HepG2 (cell line): ENCODE measurements around the gene ARHGEF40. TPM values are rescaled to one million over a fixed set of nuclear protein-coding genes. Genes with fewer than 3 reads are reported as not detected.

Experiments
- ATAD3A ChIP-seq: sonication (generic); formaldehyde crosslinking; IDR thresholded peaks from 2 replicates; pipeline ENCODE4 v1.4.0; 2020; ENCODE audit warnings: missing genetic modification reagents
- FLYWCH1 ChIP-seq: sonication (generic); formaldehyde crosslinking; IDR thresholded peaks from 2 replicates; pipeline ENCODE4 v1.8.1; 2023; ENCODE audit warnings: mild to moderate bottlenecking, missing genetic modification reagents
- ISL2 ChIP-seq: sonication (generic); formaldehyde crosslinking; IDR thresholded peaks from 2 replicates; pipeline ENCODE4 v1.5.0; 2020; ENCODE audit warnings: missing genetic modification reagents
- JARID2 ChIP-seq: sonication (generic); formaldehyde crosslinking; IDR thresholded peaks from 2 replicates; pipeline ENCODE4 v1.8.1; 2023; ENCODE audit warnings: missing genetic modification reagents, inconsistent platforms; ENCODE audit not compliant: insufficient replicate concordance
- NCOA1 ChIP-seq: sonication (generic); formaldehyde crosslinking; IDR thresholded peaks from 2 replicates; pipeline ENCODE4 v1.9.0; 2021; ENCODE audit warnings: missing genetic modification reagents
- PAF1 ChIP-seq: IDR thresholded peaks from 2 replicates; pipeline ENCODE4 v1.6.1; 2016; ENCODE audit warnings: missing genetic modification reagents, missing compliant biosample characterization
- RBM22 ChIP-seq: fragments of 200-400 bp; formaldehyde crosslinking; optimal IDR thresholded peaks from 2 replicates; pipeline ENCODE3; 2017; ENCODE audit warnings: mild to moderate bottlenecking, low read length, moderate library complexity
- SIX1 ChIP-seq: sonication (generic); formaldehyde crosslinking; IDR thresholded peaks from 2 replicates; pipeline ENCODE4 v1.4.0; 2020; ENCODE audit warnings: missing genetic modification reagents, borderline replicate concordance
- SMARCC2 ChIP-seq: fragments of 450-650 bp; IDR thresholded peaks from 2 replicates; pipeline ENCODE4 v1.6.1; 2017; ENCODE audit warnings: antibody characterized with exemption, mild to moderate bottlenecking
- SP140L ChIP-seq: sonication (generic); formaldehyde crosslinking; IDR thresholded peaks from 2 replicates; pipeline ENCODE4 v1.4.0; 2020; ENCODE audit warnings: missing genetic modification reagents, borderline replicate concordance
- STAG1 ChIP-seq: sonication (generic); formaldehyde crosslinking; IDR thresholded peaks from 2 replicates; pipeline ENCODE4 v1.4.0; 2020; ENCODE audit warnings: missing genetic modification reagents
- TARDBP ChIP-seq: sonication (generic); formaldehyde crosslinking; IDR thresholded peaks from 2 replicates; pipeline ENCODE4 v1.8.0; 2022; ENCODE audit warnings: mild to moderate bottlenecking, missing genetic modification reagents
- TGIF2 ChIP-seq: IDR thresholded peaks from 2 replicates; pipeline ENCODE4 v1.6.1; 2016; ENCODE audit warnings: control low read depth, missing compliant biosample characterization
- TOE1 ChIP-seq: sonication (generic); formaldehyde crosslinking; IDR thresholded peaks from 2 replicates; pipeline ENCODE4 v1.4.0; 2020; ENCODE audit warnings: mild to moderate bottlenecking, missing genetic modification reagents
- ZC3H13 ChIP-seq: sonication (generic); formaldehyde crosslinking; IDR thresholded peaks from 2 replicates; pipeline ENCODE4 v1.8.1; 2023; ENCODE audit warnings: mild to moderate bottlenecking, missing genetic modification reagents, moderate library complexity
- ZFP1 ChIP-seq: IDR thresholded peaks from 2 replicates; pipeline ENCODE4 v1.6.1; 2016
- ZFP62 ChIP-seq: sonication (generic); formaldehyde crosslinking; IDR thresholded peaks from 2 replicates; pipeline ENCODE4 v1.4.0; 2020; ENCODE audit warnings: missing genetic modification reagents
- ZNF224 ChIP-seq: sonication (generic); formaldehyde crosslinking; IDR thresholded peaks from 2 replicates; pipeline ENCODE4 v1.5.0; 2020; ENCODE audit warnings: mild to moderate bottlenecking, missing genetic modification reagents
- ZNF468 ChIP-seq: sonication (generic); formaldehyde crosslinking; IDR thresholded peaks from 2 replicates; pipeline ENCODE4 v1.8.0; 2022; ENCODE audit warnings: mild to moderate bottlenecking, moderate library complexity, missing genetic modification reagents
- ZNF510 ChIP-seq: sonication (generic); formaldehyde crosslinking; IDR thresholded peaks from 2 replicates; pipeline ENCODE4 v1.4.0; 2020; ENCODE audit warnings: low read depth, mild to moderate bottlenecking, missing genetic modification reagents
- ZNF709 ChIP-seq: sonication (generic); formaldehyde crosslinking; IDR thresholded peaks from 2 replicates; pipeline ENCODE4 v1.5.0; 2020; ENCODE audit warnings: mild to moderate bottlenecking, missing genetic modification reagents
- ZNF768 ChIP-seq: sonication (generic); formaldehyde crosslinking; IDR thresholded peaks from 2 replicates; pipeline ENCODE4 v1.4.0; 2020; ENCODE audit warnings: missing genetic modification reagents
- ZNF776 ChIP-seq: sonication (generic); formaldehyde crosslinking; IDR thresholded peaks from 2 replicates; pipeline ENCODE4 v1.4.0; 2020; ENCODE audit warnings: mild to moderate bottlenecking, missing genetic modification reagents
- ZZZ3 ChIP-seq: sonication (generic); formaldehyde crosslinking; IDR thresholded peaks from 2 replicates; pipeline ENCODE4 v1.4.0; 2020; ENCODE audit warnings: missing genetic modification reagents, mild to moderate bottlenecking, borderline replicate concordance
- polyA plus RNA-seq, 8 experiments: library from polyadenylated mRNA; depleted of rRNA in 3 of 8; stranded (reverse) in 7 of 8; unstranded in 1 of 8; fragments of >200 nt; fragmentation: Illumina TruSeq in 4 of 8; extraction: Trizol in 4 of 8; gene quantifications; 2 replicates each; pipeline versions ENCODE4 v1.2.1 to v1.2.3, GENCODE V29; 2011 to 2016; ENCODE audit warnings: low read depth in 4 of 8, missing spikeins in 1 of 8, mixed read lengths in 1 of 8; ENCODE audit not compliant: insufficient read depth in 1 of 8
- total RNA-seq, 5 experiments: library from RNA; depleted of rRNA; stranded (reverse); fragments of >200 nt; fragmentation: Illumina TruSeq; extraction: Trizol; gene quantifications; 2 replicates each; pipeline ENCODE4 v1.2.3, GENCODE V29; 2016; ENCODE audit warnings: low read depth in 1 of 5
- TF ChIP-seq, protein P1 (sequence below): sonication (generic); formaldehyde crosslinking; IDR thresholded peaks from 2 replicates; pipeline ENCODE4 v1.8.1; 2023; ENCODE audit warnings: missing genetic modification reagents, mild to moderate bottlenecking, borderline replicate concordance
- TF ChIP-seq, protein P2 (sequence below): sonication (generic); IDR thresholded peaks from 2 replicates; pipeline ENCODE4 v1.6.1; 2016; ENCODE audit warnings: low read depth, borderline replicate concordance
- TF ChIP-seq, protein P3 (sequence below): sonication (generic); formaldehyde crosslinking; IDR thresholded peaks from 2 replicates; pipeline ENCODE4 v1.8.1; 2023; ENCODE audit warnings: mild to moderate bottlenecking, moderate library complexity, missing genetic modification reagents
- TF ChIP-seq, protein P4 (sequence below): sonication (generic); formaldehyde crosslinking; IDR thresholded peaks from 2 replicates; pipeline ENCODE4 v1.5.1; 2020; ENCODE audit warnings: mild to moderate bottlenecking, missing genetic modification reagents, moderate library complexity
- TF ChIP-seq, protein P5 (sequence below): sonication (generic); formaldehyde crosslinking; IDR thresholded peaks from 2 replicates; pipeline ENCODE4 v1.8.0; 2023; ENCODE audit warnings: mild to moderate bottlenecking, missing genetic modification reagents

Gene ARHGEF40
- total and polyA plus RNA-seq, 2 of the 13 experiments (the other 11 are each of a cell fraction or from before 2014, with no cell fraction given): 28.1 to 78.1 TPM

DNA sequence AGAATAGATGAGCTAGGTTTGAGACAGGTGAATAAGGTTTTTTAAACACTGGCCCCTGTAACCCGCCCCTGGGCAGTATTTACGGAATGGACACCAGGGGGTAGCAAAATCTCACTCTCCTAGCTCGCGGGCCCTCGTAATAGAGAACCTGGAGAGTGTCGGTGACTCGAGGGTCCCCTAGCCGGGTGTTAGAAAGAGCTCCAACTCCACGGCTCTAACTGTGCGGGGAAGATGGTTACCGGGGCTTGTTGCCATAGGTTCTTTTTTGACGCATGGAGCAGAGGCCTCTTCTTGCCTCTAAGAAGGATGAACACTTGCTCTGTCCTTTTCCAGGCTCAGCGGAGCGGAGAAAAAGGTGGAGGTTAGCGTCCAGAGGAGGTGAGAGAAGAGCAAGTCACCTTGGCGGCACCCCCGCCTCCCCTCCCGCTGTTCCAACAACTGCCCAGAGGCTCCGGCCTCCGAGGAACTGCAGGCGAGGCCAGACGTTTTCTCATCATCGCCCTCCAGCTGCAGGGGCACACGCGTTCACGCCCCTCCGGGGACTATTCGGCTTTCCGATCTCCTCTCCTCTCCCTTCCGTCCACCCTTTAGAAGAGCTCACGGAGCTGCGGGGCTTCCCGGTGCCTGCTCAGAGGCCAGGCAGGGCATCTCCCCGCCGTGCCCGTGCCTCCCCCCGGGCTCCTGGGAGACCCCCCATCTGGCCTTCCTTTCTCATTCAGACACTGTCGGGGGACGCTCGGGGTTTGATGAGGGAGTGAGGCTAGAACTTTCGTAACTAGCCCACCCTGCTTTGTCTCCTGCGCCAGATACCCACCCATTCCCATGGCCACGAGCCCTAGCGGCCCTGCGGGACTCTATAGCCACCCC, 1.4 kb upstream of the ARHGEF40 start (continued):
- TF ChIP-seq ZNF510: no peak
- no peak for TF ChIP-seq RBM22
- TF ChIP-seq, protein P1, sequence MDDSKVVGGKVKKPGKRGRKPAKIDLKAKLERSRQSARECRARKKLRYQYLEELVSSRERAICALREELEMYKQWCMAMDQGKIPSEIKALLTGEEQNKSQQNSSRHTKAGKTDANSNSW: no peak
- no peak for TF ChIP-seq ATAD3A (CRISPR knock-in tag)
- no peak for TF ChIP-seq ZFP62
- peak; percentile 30; the same call in 1 of the 2 replicates for TF ChIP-seq ZNF776
- no peak for TF ChIP-seq ZC3H13 (CRISPR knock-in tag)
- TF ChIP-seq JARID2 (CRISPR knock-in tag): peak; percentile 45
- no peak for TF ChIP-seq ZNF468 (CRISPR knock-in tag)
- TF ChIP-seq ISL2 (CRISPR knock-in tag): no peak
- TF ChIP-seq SIX1: no peak
- TF ChIP-seq ZZZ3 (CRISPR knock-in tag): no peak
- TF ChIP-seq ZFP1: peak; percentile 30; the same call in 1 of the 2 replicates
- TF ChIP-seq STAG1 (CRISPR knock-in tag): peak; percentile 84
- TF ChIP-seq FLYWCH1 (CRISPR knock-in tag): no peak
- TF ChIP-seq PAF1 (CRISPR knock-in tag): no peak
- TF ChIP-seq TOE1 (CRISPR knock-in tag): no peak
- no peak; the same call in 1 of the 2 replicates for TF ChIP-seq NCOA1 (CRISPR knock-in tag)
- TF ChIP-seq, protein P2, sequence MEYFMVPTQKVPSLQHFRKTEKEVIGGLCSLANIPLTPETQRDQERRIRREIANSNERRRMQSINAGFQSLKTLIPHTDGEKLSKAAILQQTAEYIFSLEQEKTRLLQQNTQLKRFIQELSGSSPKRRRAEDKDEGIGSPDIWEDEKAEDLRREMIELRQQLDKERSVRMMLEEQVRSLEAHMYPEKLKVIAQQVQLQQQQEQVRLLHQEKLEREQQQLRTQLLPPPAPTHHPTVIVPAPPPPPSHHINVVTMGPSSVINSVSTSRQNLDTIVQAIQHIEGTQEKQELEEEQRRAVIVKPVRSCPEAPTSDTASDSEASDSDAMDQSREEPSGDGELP: no peak
- TF ChIP-seq, protein P3, sequence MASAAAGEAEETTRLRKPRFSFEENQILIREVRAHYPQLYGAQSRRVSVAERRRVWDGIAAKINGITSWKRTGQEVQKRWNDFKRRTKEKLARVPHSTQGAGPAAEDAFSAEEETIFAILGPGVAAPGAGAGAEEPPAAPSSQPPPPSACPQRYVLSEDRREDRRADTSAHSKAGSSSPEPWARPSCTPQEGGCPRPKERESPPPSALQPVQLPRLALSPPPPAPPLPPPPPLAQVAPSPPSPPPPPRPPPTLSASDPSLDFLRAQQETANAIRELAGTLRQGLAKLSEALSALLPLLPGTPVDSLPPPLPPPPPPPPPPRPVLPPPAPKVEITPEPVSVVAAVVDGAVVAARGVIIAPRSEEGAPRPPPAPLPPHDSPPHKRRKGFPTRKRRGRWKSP (CRISPR knock-in tag): no peak; the same call in 1 of the 2 replicates
- no peak for TF ChIP-seq TARDBP
- no peak for TF ChIP-seq TGIF2 (CRISPR knock-in tag)
- no peak; the same call in 1 of the 2 replicates for TF ChIP-seq ZNF768
- no peak for TF ChIP-seq SP140L (CRISPR knock-in tag)
- peak; percentile 73; the same call in 1 of the 2 replicates for TF ChIP-seq ZNF709
- TF ChIP-seq, protein P4, sequence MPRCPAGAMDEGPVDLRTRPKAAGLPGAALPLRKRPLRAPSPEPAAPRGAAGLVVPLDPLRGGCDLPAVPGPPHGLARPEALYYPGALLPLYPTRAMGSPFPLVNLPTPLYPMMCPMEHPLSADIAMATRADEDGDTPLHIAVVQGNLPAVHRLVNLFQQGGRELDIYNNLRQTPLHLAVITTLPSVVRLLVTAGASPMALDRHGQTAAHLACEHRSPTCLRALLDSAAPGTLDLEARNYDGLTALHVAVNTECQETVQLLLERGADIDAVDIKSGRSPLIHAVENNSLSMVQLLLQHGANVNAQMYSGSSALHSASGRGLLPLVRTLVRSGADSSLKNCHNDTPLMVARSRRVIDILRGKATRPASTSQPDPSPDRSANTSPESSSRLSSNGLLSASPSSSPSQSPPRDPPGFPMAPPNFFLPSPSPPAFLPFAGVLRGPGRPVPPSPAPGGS (CRISPR knock-in tag): no peak
- TF ChIP-seq SMARCC2: no peak
- no peak for TF ChIP-seq ZNF224 (CRISPR knock-in tag)
- TF ChIP-seq, protein P5, sequence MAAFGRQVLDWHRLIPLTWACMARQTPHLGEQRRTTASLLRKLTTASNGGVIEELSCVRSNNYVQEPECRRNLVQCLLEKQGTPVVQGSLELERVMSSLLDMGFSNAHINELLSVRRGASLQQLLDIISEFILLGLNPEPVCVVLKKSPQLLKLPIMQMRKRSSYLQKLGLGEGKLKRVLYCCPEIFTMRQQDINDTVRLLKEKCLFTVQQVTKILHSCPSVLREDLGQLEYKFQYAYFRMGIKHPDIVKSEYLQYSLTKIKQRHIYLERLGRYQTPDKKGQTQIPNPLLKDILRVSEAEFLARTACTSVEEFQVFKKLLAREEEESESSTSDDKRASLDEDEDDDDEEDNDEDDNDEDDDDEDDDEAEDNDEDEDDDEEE (CRISPR knock-in tag): no peak
